ENCODE data around the gene DUX4.
"Not testable (repeated sequence)": the region's sequence is repeated elsewhere in the genome, so short reads cannot be mapped to it uniquely, and the experiment has no call there.

DUX4 gene

DNA sequence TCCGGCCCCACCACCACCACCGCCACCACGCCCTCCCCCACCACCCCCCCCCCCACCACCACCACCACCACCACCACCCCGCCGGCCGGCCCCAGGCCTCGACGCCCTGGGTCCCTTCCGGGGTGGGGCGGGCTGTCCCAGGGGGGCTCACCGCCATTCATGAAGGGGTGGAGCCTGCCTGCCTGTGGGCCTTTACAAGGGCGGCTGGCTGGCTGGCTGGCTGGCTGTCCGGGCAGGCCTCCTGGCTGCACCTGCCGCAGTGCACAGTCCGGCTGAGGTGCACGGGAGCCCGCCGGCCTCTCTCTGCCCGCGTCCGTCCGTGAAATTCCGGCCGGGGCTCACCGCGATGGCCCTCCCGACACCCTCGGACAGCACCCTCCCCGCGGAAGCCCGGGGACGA lies at the start of gene DUX4:
DUX4 (plus strand) TSS at position 347 of the 400 bp plus-strand sequence; CDS start at position 347, 0 bp downstream.
- not testable (repeated sequence) for DNase-seq

DNA sequence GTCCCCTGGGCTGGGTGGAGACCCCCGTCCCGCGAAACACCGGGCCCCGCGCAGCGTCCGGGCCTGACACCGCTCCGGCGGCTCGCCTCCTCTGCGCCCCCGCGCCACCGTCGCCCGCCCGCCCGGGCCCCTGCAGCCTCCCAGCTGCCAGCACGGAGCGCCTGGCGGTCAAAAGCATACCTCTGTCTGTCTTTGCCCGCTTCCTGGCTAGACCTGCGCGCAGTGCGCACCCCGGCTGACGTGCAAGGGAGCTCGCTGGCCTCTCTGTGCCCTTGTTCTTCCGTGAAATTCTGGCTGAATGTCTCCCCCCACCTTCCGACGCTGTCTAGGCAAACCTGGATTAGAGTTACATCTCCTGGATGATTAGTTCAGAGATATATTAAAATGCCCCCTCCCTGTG lies 1.9 kb downstream of the DUX4 start:
- not testable (repeated sequence) for DNase-seq

DNA sequence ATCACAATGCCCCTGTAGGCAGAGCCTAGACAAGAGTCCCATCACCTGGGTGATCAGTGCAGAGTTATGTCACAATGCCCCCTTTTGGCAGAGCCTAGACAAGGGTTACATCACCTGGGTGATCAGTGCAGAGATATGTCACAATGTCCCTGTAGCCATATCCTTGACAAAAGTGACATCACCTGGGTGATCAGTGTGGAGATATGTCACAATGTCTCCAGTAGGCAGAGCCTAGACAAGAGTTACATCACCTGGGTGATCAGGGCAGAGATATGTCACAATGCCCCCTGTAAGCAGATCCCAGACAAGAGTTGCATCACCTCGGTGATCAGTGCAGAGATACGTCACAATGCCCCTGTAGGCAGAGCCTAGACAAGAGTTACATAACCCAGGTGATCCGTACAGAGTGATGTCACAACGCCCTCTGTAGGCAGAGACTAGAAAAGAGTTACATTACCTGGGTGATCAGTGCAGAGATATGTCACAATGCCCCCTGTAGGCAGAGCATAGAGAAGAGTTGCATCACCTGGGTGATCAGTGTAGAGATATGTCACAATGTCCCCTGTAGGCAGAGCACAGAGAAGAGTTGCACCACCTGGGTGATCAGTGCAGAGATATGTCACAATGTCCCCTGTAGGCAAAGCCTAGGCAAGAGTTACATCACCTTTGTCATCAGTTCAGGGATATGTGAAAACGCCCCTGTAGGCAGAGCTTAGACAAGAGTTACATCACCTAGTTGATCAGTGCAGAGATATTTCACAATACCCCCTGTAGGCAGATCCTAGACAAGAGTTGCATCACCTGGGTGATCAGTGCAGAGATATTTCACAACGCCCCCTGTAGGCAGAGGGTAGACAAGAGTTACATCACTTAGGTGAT lies 4.4 kb downstream of the DUX4 start:
- not testable (repeated sequence) for DNase-seq

DNA sequence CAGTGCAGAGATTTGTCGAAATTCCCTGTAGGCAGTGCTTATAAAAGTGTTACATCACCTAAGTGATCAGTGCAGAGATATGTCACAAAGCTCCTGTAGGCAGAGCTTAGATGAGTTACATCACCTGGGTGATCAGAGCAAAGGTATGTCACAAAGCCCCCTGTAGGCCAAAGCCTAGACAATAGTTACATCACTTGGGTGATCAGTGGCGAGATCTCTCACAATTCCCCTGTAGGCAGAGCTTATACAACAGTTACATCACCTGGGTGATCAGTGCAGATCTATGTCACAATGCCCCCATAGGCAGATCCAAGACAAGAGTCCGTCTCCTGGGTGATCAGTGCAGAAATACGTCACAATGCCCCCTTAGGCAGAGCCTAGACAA lies 5.0 kb downstream of the DUX4 start:
- not testable (repeated sequence) for DNase-seq

DNA sequence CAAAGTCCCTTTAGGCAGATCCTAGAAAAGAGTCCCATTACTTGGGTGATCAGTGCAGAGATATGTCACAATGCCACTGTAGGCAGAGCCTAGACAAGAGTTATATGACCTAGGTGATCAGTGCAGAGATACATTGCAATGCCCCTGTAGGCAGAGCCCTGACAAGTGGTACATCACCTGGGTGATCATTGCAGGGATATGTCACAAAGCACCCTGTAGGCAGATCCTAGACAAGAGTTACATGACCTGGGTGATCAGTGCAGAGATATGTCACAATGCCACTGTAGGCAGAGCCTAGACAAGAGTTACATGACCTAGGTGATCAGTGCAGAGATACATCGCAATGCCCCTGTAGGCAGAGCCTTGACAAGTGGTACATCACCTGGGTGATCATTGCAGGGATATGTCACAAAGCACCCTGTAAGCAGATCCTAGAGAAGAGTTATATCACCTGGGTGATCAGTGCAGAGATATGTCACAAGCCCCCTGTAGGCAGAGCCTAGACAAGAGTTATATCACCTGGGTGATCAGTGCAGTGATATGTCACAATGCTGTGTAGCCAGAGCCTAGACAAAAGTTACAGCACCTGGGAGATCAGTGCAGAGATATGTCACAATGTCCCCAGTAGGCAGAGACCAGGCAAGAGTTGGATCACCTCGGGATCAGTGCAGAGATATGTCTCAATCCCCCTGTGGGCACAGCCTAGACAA lies 5.6 kb downstream of the DUX4 start:
- DNase-seq, result not testable (repeated sequence)

DNA sequence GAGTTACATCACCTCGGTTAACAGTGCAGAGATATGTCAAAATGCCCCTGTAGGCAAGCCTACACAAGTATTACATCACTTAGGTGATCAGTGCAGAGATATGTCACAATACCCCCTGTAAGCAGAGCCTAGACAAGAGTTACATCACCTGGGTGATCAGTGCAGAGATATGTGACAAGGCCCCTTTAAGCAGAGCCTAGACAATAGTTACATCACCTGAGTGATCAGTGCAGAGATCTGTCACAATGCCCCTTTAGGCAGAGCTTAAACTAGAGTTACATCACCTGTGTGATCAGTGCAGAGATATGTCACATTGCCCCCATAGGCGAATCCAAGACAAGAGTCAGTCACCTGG lies 6.1 kb downstream of the DUX4 start:
- not testable (repeated sequence) for DNase-seq

DNA sequence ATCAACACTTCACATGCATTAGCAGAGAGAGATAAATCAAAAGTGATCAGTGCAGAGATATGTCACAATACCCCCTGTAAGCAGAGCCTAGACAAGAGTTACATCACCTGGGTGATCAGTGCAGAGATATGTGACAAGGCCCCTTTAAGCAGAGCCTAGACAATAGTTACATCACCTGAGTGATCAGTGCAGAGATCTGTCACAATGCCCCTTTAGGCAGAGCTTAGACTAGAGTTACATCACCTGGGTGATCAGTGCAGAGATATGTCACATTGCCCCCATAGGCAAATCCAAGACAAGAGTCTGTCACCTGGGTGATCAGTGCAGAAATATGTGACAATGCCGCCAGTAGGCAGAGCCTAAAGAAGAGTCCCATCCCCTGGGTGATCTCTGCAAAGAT lies 7.4 kb downstream of the DUX4 start:
- not testable (repeated sequence) for DNase-seq

DNA sequence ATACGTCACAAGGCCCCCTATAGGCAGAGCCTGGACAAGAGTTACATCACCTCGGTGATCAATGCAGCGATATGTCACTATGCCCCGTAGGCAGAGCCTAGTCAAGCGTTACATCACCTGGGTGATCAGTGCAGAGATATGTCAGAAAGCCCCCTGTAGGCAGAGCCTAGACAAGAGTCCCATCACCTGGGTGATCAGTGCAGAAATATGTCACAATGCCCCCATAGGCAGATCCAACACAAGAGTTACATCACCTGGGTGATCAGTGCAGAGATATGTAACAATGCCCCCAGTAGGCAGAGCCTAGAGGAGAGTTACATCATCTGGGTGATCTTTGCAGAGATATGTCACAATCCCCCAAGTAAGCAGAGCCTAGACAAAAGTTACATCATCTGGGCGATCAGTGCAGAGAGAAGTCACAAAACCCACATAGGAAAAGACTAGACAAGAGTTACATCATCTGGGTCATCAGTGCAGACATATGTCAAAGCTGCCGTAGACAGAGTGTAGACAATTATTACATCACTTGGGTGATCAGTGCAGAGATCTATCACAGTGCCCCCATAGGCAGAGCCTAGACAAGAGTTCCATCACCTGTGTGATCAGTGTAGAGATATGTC lies 8.0 kb downstream of the DUX4 start:
- not testable (repeated sequence) for DNase-seq

DNA sequence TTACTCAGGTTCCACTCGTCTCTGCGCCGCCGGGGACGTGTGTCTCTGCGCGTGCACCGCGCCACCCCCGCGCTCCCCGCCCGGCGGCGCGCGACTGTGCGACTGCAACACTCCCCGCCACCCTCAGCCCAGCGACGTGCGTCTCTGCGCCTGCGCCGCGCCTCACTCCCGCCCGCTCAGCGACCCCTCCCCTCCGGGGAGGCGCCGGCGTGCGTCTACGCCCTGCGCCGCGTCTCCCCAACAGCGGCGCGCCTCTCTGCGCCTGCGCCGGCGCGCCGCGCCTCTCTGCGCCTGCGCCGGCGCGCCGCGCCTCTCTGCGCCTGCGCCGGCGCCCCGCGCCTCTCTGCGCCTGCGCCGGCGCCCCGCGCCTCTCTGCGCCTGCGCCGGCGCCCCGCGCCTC lies 29.9 kb downstream of the DUX4 start:
- not testable (repeated sequence) for DNase-seq

All from right forelimb (tissue), 1 donor.